Esophagus squamous epithelium (tissue), 4 donors: ENCODE results near the gene ANLN.

Source experiments
- POLR2A ChIP-seq, 4 donors: fragments of 450-650 bp; IDR thresholded peaks; one replicate each; pipeline ENCODE4 v1.6.1; 2017; ENCODE audit warnings: antibody characterized with exemption in 4 of 4, mild to moderate bottlenecking in 4 of 4, moderate library complexity in 3 of 4
- TF ChIP-seq, protein P1 (sequence below), 6 experiments: fragments of 450-650 bp in 4 of 6; fragments of 200-600 bp in 2 of 6; sonication (generic) in 2 of 6; IDR thresholded peaks; one replicate each; pipeline ENCODE4 v1.5.1; 2016 to 2019; ENCODE audit warnings: antibody characterized with exemption in 6 of 6, mild to moderate bottlenecking in 4 of 6, moderate library complexity in 4 of 6

DNA sequence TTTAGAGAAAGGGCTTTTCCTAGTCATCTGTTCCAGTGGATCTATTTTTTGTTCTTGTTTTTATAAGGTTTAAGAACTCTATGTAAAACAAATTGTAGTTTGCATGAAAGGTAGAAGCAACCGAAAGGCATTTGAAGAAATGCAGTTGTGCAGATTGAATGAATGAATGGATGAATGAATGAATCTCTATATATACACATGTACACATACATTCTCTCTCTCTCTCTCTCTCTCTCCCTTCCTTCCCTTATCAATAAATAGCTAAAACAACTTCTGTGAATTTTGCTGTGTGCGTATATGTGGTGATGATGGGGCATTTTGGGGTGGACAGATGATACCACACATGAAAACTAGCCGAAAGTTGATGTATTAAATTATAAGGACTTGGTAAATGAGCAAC lies 32.4 kb downstream of the ANLN start:
- TF ChIP-seq, protein P1, sequence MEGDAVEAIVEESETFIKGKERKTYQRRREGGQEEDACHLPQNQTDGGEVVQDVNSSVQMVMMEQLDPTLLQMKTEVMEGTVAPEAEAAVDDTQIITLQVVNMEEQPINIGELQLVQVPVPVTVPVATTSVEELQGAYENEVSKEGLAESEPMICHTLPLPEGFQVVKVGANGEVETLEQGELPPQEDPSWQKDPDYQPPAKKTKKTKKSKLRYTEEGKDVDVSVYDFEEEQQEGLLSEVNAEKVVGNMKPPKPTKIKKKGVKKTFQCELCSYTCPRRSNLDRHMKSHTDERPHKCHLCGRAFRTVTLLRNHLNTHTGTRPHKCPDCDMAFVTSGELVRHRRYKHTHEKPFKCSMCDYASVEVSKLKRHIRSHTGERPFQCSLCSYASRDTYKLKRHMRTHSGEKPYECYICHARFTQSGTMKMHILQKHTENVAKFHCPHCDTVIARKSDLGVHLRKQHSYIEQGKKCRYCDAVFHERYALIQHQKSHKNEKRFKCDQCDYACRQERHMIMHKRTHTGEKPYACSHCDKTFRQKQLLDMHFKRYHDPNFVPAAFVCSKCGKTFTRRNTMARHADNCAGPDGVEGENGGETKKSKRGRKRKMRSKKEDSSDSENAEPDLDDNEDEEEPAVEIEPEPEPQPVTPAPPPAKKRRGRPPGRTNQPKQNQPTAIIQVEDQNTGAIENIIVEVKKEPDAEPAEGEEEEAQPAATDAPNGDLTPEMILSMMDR (IDR thresholded peaks at IDR 0.05), result no peak
- TF ChIP-seq POLR2A (IDR thresholded peaks at IDR 0.05), result no peak
